HTERT RPE-1 (cell line): ENCODE results near the gene PRTG.
"Not testable (repeated sequence)": the region's sequence is repeated elsewhere in the genome, so short reads cannot be mapped to it uniquely, and the experiment has no call there.

Experiments
- in situ Hi-C: fragments of 300-500 bp; cut with MboI; formaldehyde crosslinking; loops from 4 replicates; pipeline ENCODE4 v1.14.3; 2020; ENCODE audit warnings: low sequenced_read_pairs

The PRTG gene

DNA sequence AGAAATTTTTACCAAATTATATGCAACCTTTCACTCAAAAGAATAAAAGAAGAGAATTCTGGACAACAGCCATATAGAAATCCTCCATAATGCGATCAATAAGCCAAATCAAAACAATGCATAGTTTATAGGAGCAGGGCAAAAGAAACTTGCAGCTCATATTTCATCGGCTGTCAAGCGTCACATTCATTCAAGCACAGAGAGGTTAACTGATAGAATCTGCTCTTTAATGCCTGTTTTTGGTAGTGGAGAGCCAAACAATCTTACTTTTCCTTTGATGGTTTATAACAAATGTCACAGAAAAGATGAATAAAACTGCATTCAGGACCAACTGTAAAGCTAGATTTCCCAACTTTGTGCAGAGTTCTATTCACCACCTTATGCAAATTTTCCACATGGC, 35.4 kb downstream of the PRTG start:
- in situ Hi-C loops, result no loop called here

DNA sequence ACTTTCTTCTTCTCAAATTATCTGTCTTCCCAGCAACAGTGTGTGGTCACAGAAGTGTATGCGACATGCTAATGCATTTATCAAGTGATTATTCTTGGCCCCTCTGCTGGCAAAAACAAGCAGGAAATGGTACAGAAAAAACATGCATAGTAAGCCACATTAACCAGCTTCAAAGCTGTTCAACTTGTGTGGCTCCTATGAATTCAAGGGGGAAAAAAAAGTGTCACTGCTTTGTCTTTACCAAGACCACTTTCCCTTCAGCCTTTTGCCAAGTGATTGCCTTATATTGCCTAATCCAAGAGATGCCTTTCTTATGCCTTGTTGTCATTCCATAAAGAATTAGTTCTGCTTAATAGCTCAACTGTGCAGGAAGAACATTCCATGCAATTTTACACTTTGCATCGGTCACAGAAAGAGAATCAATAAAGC, 39.1 kb downstream of the PRTG start:
- in situ Hi-C loops, result no loop called here

DNA sequence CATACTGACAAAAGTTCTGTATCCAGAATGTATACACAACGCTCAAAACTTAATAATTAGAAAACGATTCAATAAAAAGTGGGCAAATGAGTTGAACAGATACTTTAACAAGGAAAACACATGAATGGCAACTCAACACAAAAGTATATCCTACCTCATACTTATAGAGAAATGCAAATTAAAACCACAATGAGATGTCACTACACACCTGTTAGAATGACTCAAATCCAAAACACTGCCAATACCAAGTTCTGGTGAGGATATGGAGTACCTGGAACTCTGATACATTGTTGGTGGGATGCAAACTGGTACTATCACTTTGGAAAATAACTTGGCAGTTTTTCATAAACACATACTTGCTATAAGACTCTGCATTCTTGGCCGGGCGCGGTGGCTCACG, 42.1 kb downstream of the PRTG start:
- in situ Hi-C loops, result no loop called here

DNA sequence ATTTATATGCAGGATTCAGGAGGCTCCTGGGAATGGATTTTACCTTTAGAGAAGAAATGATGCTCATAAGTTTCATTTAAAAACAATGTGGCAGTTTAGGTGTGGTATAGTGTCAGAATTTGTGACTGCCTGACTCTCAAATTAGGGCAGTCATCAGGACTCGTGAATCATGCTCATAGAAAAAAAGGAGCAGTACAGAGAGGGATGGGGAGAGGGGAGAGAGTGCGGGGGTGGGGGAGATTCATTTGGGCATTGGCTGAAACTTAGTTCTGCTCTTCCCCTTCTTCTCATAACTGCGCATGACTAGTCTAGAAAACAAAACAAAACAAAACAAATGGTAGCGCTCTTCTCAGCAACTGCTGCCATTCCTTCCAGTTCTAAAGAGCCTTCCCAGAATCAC, 44.3 kb downstream of the PRTG start:
- in situ Hi-C loops, result no loop called here

DNA sequence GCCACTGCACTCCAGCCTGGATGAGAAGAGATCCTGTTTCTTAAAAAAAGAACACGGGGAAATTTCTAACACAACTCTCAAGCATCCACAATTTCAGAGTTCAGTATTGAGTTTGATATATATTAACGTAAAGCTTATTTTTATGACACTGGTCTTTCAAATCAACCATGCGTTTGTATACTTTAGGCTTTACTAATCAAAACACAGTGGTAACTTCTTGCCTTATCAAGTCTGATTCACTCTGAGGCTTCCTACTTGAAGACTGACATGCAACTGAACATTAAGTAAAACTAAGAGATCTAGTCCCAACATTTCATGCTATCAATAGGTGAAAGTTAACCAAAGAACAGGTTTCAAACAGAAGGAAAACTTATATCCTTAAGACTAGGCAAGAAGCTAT, 46.7 kb downstream of the PRTG start:
- in situ Hi-C loops, result no loop called here

DNA sequence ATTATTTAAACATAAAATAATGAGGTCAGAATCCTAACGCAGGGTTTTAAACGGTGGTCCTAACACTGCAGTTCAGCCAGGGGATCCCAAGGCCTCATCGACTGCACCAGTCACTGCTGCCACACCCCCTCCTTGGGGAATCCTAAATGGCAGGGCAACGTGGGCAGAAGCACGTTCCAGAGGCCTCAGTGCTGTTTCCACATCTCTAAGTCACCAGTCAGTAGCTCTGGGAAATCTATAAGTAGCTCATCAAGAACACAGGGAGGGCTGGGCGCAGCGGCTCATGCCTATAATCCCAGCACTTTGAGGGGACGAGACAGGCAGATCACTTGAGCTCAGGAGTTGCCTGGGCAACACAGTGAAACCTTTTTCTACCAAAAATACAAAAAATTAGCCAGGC, 47.5 kb downstream of the PRTG start:
- in situ Hi-C loops, result no loop called here

DNA sequence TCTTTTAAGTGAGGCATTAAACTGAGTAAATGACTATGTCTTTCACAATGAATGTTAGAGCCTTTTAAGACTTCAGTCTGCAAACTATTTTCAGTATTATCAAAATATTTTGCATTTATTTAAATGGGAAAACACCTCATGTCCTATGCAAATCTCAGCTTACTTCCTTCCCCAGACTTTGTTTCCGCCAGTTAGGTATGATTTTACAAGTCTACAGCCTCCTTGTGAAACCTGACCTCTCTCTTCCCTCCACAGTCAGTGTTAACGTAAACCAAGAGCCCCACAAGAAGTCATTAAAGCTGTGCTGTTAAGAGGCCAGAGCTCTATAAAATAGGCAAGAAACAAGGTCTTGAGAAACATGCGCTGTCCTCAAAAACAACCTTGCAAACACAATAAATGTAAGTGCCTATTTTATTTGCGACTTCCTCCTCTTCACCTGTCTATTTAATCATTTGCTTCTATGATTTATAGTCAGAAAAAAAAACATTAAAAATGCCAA, 48.3 kb downstream of the PRTG start:
- in situ Hi-C loops, result no loop called here

DNA sequence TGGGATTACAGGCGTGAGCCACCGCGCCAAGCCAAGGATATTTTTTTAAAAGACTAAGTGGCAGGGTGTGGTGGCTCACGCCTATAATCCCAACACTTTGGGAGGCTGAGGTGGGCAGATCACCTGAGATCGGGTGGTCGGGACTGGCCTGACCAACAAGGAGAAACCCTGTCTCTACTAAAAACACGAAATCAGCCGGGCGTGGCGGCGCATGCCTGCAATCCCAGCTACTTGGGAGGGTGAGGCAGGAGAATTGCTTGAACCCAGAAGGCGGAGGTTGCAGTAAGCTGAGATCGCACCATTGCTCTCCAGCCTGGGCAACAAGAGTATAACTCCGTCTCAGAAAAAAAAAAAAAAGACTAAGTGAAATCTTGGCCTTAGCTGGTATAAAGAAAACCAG, 49.8 kb downstream of the PRTG start:
- in situ Hi-C loops, result not testable (repeated sequence)

DNA sequence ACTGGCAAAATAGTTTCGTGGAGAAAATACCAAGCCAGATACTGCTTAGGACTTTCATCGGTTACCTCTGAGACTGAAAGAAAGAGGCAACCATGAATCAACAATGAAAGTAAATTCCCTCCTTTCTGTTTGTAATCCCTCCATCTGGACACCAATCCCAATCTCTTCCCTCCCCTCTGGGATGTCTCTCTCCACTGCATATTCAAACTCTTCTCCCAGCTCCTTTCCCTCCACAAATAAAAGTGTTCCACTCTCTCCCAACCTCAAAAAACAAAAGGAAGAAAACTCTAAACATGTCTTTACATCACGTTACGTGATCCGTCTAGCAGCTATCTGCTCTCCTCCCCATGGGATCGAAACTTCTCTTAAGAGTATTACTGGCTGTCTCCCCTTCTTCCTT, 55.2 kb downstream of the PRTG start:
- in situ Hi-C loops, result no loop called here

DNA sequence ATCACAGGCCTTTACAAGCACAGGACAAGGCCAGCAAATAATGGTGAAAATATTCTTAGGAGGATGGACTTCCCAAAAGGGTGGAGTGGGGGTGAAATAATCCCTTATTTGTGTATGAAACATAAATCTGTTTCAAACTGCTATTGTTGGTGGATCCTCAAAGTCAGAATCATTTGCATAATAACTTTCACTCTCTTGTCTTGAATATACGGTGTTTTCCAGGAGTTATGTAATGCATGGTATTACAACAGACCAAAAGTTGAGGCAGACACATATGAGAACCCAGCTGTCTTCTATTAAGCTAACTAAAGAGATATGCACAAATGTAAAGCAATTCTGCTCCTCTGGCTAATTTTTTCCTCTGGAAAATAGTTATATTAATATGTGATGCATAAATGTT, 57.7 kb downstream of the PRTG start:
- in situ Hi-C loops, result no loop called here

DNA sequence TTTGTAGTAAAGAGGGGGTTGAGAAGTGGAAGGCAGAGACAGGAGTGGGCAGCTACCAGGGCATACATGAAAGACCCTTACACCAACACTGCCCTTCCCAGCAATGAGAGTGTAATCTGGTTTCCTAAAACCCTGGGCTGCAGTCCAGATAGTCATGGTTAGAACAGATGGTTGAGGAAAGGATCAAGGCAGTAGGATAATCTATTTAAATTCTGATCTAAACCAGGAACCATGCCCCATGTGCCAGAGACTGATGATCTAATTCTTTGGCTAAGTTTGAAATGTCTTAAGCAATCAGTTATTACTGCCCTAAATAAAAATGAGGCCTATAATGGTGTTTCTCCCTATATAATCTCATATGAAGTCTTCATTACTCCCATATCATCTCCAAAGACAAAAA, 59.6 kb downstream of the PRTG start:
- in situ Hi-C loops, result no loop called here

DNA sequence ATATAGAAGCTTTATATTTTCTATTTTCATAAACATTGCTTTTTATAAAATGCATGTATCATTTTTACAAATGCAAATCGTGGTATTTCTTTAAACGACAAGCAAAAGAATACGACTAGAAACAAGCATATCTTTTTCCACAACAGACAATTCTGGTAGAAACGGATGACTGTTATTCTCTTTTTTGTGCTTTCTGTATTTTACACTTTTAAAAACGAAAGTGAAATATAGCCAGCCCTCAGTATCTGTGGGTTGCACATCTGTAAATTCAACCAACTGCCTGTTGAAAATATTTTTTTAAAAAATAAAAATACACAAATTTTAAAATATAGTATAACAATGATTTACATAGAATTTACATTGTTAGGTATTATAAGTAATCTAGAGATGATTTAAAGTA, 61.3 kb downstream of the PRTG start:
- in situ Hi-C loops, result no loop called here

DNA sequence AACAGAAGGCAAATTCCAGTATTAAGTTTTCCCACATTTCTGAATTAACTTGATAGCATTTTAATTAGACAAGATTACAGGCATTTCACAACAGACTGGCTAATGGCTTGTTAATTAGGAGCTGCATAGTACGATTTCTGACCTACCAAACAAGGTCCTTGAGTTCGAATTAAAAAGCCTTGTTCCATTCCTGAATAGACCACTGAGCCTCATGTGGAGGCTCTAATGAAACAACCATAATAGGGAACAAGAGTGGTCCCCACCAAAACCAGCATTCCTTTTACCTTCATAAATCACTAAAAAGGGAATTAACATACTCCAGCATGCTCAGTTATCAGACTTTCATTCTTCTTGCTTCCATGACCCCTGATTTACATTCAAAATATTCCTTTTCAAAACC, 66.4 kb downstream of the PRTG start:
- in situ Hi-C loops, result no loop called here

DNA sequence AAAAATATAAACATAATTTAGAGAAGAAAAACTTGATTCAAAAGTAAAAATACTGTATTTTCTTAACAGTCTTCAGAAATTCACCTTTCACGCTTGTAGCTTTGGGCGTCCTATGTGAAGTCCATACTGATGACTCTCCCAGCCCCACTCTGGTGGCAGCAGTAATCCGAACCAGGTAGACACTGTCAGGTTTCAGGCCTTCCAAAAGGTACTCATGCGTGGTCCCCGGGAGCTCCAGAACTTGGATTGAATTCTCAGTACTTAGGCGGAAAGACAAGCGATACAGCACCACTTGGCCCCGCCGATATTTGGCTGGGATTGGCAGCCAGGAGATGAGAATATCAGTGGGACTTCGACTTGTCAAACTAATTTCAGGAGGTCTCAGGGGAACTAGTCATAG, 69.7 kb downstream of the PRTG start:
- in situ Hi-C loops, result no loop called here

DNA sequence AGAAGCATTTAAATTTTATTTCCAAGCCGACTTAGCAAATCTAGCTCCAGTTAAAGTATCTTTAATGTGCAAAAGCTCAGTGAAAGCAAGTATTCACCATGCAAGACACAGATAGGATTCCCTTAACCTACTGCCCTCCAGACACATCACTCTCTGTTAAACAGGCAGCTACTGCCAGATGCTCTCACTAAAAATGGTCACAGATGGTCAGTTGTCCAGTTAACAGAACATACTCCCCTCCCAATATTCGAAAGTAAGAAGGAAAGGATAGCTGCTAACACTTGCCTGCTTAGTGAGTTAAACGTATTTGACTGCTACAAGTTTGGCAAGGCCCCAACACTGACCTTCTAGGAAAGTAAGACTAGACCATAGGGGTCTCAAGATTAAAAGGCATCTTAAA, 73.7 kb downstream of the PRTG start:
- in situ Hi-C loops, result no loop called here

DNA sequence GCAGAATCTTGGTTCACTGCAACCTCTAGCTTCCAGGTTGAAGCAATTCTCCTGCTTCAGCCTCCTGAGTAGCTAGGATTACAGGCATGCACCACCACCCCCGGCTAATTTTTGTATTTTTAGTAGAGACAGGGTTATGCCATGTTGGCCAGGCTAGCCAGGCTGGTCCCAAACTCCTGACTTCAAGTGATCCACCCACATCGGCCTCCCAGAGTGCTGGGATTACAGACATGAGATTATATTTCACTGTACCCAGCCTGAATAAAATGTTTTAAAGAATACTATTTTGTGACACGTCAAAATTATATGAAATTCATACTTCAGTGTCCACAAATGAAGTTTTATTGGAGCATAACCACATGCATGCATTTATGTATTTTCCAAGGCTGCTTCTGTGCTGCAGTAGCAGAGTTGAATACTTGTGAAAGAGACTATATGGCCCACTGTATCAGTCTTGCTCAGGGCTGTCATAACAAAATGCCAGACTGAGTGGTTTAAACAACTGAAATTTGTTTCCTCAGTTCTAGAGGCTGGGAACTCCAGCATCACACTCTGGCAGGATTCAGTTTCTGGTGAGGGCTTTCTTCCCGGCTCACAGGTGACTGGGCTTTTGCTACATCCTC, 77.2 kb downstream of the PRTG start:
- in situ Hi-C loops, result no loop called here

DNA sequence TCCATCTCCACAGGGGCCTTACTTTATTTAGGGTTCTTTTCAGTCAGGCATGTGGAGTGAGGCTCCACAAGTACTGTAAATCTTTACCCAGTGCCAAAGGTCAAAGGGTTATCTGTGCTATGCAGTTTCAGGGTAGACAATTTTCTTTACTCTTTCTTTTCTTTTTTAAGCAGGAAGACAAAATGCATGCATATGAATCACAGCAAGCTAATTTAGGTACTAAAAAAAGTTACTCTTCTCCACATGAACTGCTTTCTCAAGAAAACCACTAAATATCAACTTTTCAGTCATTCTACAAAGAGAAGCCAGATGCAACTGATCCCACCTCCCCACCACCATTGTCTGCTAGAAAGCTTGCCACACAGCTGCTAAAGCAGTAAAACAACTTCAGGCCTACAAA, 81.5 kb downstream of the PRTG start:
- in situ Hi-C loops, result no loop called here

DNA sequence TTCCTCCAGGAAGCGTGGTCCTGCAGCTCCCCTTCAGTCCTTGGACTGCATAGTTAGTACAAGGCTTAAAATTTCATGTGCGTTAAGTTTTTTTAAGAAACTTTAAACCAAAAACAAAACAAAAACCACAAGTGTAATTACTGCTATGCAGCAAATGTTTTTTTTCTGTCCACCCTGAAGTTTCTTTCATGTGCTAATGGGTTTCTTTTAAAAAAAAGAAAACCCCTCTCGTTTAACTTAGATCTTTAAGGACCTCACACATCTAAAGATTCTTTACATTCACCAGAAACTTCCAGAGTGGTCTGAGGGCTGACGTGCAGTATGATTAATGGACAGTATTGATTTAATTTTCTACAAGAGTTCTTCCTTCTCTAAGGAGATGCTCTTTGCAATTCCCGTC, 82.8 kb downstream of the PRTG start:
- in situ Hi-C loops, result no loop called here

DNA sequence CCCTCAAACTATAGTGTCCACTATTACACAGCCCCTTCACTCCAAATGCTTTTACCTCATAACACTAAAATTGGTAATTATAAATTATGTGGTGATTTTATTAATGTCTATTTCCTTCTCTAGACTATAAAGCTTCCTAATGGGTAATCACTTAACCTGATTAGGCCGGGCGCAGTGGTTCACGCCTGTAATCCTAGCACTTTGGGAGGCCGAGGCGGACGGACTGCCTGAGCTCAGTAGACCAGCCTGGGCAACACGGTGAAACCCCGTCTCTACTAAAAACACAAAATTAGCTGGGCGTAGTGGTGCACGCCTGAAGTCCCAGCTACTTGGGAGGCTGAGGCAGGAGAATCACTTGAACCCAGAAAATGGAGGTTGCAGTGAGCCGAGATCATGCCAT, 83.5 kb downstream of the PRTG start:
- in situ Hi-C loops, result no loop called here

DNA sequence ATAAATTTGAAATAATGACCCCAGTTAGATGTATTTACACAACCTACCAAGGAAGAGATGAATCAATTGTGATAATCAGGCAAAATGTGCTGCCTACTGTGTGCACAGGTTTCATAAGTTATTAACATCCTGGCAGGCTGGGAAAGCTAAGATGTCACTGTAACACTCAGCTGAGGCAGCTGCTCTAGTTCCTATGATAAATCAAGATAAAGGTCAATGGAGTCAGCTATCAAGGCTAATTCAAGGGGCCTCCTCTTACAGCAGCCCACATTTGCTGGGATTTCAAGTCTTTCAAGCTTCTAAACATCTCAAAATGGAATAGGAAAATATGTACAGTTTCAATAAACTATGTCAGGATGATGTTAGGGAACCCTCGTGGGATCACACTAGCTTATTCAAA, 84.1 kb downstream of the PRTG start:
- in situ Hi-C loops, result no loop called here

DNA sequence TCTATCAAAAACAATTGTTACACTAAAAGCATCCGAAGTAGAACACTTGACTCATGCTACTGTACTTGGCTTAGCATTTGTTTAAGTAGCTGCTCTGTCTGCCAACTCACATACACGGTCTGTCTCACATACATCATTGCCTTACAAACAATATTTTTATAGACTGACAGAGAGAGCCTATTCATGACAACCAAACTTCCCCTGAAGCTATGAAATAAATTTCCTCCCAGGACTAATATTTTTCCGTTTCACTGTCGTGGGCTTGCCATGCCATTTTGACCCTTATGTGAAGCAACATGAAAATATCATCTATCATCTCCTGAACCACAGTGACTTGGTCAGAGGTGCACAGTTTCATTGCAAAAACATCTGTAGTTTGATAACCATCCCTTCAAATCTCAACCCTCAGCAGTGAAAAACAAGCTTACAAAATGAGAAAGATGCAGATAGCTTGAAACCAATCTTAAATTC, 88.4 kb downstream of the PRTG start:
- in situ Hi-C loops, result no loop called here

DNA sequence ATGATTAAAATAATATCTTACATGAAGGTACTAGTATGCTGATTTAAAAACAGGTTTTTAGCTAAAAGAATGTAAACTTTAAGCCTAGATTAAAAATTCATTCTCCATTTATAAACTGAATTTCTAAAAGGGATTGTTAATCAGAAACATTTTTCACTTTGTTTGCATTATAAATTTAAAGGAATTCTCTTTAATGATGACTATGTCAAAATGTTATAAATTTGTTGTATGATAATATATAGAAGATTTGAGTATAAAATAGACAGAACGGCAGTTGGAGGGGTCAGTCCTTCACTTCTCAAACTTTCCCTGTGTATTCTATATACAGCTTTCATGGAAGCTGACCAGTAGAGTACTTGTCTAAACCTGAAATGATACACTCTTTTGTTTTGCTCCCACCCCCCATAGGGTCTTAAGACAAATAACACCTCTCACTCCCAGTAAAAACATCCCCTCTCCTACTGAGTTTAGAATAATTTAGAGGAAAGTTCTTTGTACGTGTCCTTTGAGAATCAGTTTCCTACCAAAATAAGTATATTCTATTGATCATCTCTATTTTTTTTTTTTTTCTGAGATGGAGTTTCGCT, 90.0 kb downstream of the PRTG start:
- in situ Hi-C loops, result no loop called here

DNA sequence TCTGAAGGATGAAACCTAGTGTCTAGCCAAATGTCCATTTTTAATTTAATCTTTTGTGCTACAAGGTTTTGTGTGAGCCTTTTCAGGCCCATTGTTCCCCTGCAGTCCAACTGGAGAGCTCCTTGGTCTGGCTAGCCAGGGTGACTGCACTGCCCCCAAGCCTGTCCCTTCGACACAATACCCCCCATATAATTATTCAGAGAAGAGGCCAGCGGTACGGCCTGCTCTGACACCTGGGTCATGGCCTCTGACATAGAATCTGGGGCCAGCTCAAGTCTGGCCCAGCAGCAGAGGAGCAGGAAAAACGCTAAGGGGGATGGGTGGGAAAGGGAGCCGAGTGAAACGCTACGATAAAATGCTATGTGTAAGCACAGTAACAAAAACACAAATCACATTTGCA, 90.6 kb downstream of the PRTG start:
- in situ Hi-C loops, result no loop called here
